Nucleus accumbens (tissue), 56 donors: Measurements from ENCODE around the gene ZNF576.
"Not testable (repeated sequence)": the region's sequence is repeated elsewhere in the genome, so short reads cannot be mapped to it uniquely, and the experiment has no call there.

Experiments
- DNase-seq, 56 donors: peaks; one replicate each; lab custom pipeline; 2025; lab: John Stamatoyannopoulos, UW

ZNF576 gene

DNA sequence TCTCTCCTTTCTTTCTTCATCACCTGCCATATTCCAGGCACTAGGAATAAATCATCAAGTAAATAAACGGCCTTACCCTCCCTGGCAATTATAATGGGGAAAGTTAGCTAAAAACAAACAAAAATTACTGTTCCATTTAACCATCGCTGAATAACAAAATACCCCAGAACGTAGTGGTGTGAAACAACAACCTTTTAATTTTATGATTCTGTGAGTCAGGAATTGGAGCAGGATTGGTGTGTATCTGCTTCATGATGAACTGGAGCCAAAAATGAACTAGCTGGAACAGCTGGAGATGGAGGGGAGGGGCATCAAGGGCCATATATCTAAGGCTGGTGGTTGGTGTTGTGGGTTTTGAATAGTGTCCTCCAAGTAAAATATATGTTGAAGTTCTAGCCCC lies 46.9 kb downstream of the ZNF576 start:
- no peak for DNase-seq

DNA sequence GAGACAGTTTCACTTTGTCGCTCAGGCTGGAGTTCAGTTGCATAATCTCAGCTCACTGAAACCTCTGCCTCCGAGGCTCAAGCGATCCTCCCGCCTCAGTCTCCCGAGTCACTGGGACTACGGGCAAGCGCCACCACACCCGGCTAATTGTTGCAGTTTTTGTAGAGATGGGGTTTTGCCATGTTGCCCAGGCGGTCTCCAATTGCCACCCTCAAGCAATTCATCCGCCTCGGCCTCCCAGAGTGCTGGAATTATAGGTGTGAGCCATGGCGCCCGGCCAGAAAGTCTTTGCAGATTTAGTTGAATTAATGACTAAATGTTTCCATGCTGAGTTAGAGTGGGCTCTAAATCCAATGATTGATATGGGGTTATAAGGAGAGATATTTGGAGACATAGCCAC lies 47.8 kb downstream of the ZNF576 start:
- DNase-seq, result no peak

GRCh38 chr19:43648633-43649032 lies 52.2 kb downstream of the ZNF576 start:
- DNase-seq, result no peak

DNA sequence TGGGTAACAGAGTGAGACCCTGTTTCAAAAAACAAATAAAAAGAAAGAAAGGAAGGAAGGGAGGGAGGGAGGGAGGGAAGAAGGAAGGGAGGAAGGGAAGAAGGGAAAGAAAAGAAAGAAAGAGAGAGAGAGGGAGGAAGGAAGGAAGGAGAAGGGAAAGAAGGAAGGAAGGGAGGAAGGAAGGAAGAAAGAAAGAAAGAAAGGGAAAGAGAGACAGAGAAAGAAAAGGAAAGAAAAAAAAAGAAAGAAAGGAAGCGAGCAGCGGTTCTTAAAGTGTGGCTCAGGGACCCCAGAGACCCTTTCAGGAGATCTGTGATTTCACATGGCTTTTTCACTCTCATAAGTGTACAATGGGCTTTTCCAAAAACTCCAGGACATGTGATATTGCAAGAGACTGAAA lies 53.1 kb downstream of the ZNF576 start:
- DNase-seq, result no peak

GRCh38 chr19:43650276-43650675 lies 53.9 kb downstream of the ZNF576 start:
- not testable (repeated sequence) for DNase-seq
